ENCODE measurements around the gene MSRB3. TPM values are rescaled to one million over a fixed set of nuclear protein-coding genes. Genes with fewer than 3 reads are reported as not detected.

Gene MSRB3
- total RNA-seq, 1 experiment from 2014 or later, result 1.1 TPM

DNA sequence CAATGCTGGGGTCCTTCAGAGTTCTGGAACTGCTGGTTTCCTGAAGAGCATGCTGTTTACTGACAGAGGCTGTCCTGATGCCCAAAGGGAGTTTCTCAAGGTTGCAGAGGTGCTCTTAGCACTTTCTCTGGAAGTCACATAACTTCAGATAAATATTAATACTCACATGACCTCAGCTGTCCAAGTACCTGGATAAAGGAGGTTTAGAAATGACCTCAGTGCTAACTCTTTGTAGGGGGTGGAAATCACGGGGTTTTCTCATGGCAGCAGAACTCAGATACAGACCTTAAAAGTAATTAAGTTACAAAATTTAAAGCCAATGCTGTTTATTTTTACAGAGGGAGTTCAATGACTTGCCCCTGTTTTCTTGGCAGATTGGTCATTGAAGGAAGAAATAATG lies 225.9 kb downstream of the MSRB3 start:
- H3K4me3 Mint-ChIP-seq, result no peak overlapping the region
- Histone ChIP-seq H3K4ac (ENCODE audit: low read depth, low read length) (no peak overlapping the region), H3K18ac (ENCODE audit: insufficient read length, low read depth, low read length) (no peak overlapping the region), H4K8ac (replicated peaks; ENCODE audit: insufficient read length, low read depth, low read length) (no peak overlapping the region), H3K79me2 (ENCODE audit: insufficient read depth, low read length) (no peaks in the 10 kb centered on the region), H4K5ac (ENCODE audit: insufficient read length, low read depth, low read length) (no peak overlapping the region), H3K23me2 (ENCODE audit: insufficient read length, low read depth, low read length, poor library complexity, severe bottlenecking) (no peaks in the 10 kb centered on the region), H2BK15ac (ENCODE audit: low read depth, low read length) (no peak overlapping the region), H3K56ac (ENCODE audit: insufficient read length, low read depth, low read length) (no peak overlapping the region), H3K4me1 (ENCODE audit: insufficient read depth, low read length) (no peaks in the 10 kb centered on the region), H3K14ac (ENCODE audit: insufficient read depth, low read length) (no peak overlapping the region), H3K79me1 (ENCODE audit: insufficient read depth, low read depth, low read length, poor library complexity, severe bottlenecking) (no peaks in the 10 kb centered on the region), H3T11ph (ENCODE audit: low read length) (no peak overlapping the region), H3K4me2 (ENCODE audit: insufficient read depth, insufficient read length, low read length) (no peak overlapping the region), H2BK20ac (ENCODE audit: low read depth, low read length, poor library complexity, severe bottlenecking) (no peak overlapping the region), H4K20me1 (ENCODE audit: control insufficient read depth, insufficient read depth, insufficient read length) (no peaks in the 10 kb centered on the region), H2BK5ac (ENCODE audit: insufficient read length, low read length) (no peak overlapping the region), H3K23ac (ENCODE audit: insufficient read length, low read depth, low read length) (no peak overlapping the region), H2BK120ac (ENCODE audit: low read depth, low read length, poor library complexity, severe bottlenecking) (no peak overlapping the region), H3K27me3 (ENCODE audit: insufficient read depth, low read length) (no peaks in the 10 kb centered on the region), H2BK12ac (ENCODE audit: insufficient read length, low read depth, low read length) (no peak overlapping the region), H3K9me3 (ENCODE audit: control insufficient read depth, low read depth, low read length) (no peaks in the 10 kb centered on the region), H3K9ac (ENCODE audit: extremely low read depth, insufficient read length, low read length) (no peak overlapping the region), H3K27ac (ENCODE audit: insufficient read length, low read depth, low read length) (no peak overlapping the region), H2AFZ (ENCODE audit: low read length) (no peak overlapping the region), H4K91ac (ENCODE audit: insufficient read length, low read depth, low read length) (no peak overlapping the region), H2AK5ac (ENCODE audit: insufficient read length, low read length) (no peak overlapping the region)
- WGBS (ENCODE audit: extremely low coverage, insufficient read length, low lambda C conversion rate), result no CpG with 5 or more reads among the region's 1 CpG
- no peak for DNase-seq
- TF ChIP-seq, protein P1, sequence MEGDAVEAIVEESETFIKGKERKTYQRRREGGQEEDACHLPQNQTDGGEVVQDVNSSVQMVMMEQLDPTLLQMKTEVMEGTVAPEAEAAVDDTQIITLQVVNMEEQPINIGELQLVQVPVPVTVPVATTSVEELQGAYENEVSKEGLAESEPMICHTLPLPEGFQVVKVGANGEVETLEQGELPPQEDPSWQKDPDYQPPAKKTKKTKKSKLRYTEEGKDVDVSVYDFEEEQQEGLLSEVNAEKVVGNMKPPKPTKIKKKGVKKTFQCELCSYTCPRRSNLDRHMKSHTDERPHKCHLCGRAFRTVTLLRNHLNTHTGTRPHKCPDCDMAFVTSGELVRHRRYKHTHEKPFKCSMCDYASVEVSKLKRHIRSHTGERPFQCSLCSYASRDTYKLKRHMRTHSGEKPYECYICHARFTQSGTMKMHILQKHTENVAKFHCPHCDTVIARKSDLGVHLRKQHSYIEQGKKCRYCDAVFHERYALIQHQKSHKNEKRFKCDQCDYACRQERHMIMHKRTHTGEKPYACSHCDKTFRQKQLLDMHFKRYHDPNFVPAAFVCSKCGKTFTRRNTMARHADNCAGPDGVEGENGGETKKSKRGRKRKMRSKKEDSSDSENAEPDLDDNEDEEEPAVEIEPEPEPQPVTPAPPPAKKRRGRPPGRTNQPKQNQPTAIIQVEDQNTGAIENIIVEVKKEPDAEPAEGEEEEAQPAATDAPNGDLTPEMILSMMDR (conservative IDR thresholded peaks at IDR 0.05), result no peak
- H3K9me3 Mint-ChIP-seq, result no peaks in the 10 kb centered on the region
- H3K27ac Mint-ChIP-seq, result no peak overlapping the region
- H3K27me3 Mint-ChIP-seq (ENCODE audit: low read depth), result peaks cover 36% of the 10 kb centered on the region
- peaks cover 6 to 9% of the 10 kb centered on the region in 2 experiments for H3K4me1 Mint-ChIP-seq
- H3K36me3 Mint-ChIP-seq (ENCODE audit: insufficient read depth in 1 of 3, low read depth in 3 of 3), result no peaks in the 10 kb centered on the region; a peak in 1 of 7 replicates
